ENCODE results near the gene FCHO2. TPM values are rescaled to one million over a fixed set of nuclear protein-coding genes. Genes with fewer than 3 reads are reported as not detected.
A peak's percentile ranks its signal among the peaks of the same experiment; 100 is the strongest.

Gene FCHO2
- total RNA-seq, 1 experiment from 2014 or later = 25.3 TPM

GRCh38 chr5:72954389-72954788 is 1.5 kb upstream of the FCHO2 start:
- Histone ChIP-seq H3K4me1 (ENCODE audit: control insufficient read depth, insufficient read depth, low read length) (peaks cover 30% of the 10 kb centered on the region), H3K27ac (ENCODE audit: low read length) (peak overlapping the region; percentile 93; the same call in 1 of the 2 replicates), H3K27me3 (ENCODE audit: control insufficient read depth, insufficient read depth, low read length) (no peaks in the 10 kb centered on the region), H3K36me3 (ENCODE audit: control insufficient read depth, insufficient read depth, low read length) (no peaks in the 10 kb centered on the region), H3K9me3 (ENCODE audit: control insufficient read depth, insufficient read depth, low read depth, low read length) (no peaks in the 10 kb centered on the region), H3K4me3 (ENCODE audit: low read depth in 2 of 2, low read length in 2 of 2) (peak overlapping the region in 1 of 2 experiments; percentile 71; a peak in 1 of 4 replicates)
- ChIA-PET POLR2A (no interaction called here), CTCF (no interaction called here)
- DNase-seq (ENCODE audit: low read depth, low spot score) = no peak
- ATAC-seq = no peak
- intact Hi-C loops (cut with micrococcal nuclease; ENCODE audit: unreplicated experiment) (no loop called here), in situ Hi-C loops (cut with HindIII; ENCODE audit: low pct_unique_long_range_greater_than_20kb, low sequenced_read_pairs) (no loop called here)
- TF ChIP-seq, protein P1, sequence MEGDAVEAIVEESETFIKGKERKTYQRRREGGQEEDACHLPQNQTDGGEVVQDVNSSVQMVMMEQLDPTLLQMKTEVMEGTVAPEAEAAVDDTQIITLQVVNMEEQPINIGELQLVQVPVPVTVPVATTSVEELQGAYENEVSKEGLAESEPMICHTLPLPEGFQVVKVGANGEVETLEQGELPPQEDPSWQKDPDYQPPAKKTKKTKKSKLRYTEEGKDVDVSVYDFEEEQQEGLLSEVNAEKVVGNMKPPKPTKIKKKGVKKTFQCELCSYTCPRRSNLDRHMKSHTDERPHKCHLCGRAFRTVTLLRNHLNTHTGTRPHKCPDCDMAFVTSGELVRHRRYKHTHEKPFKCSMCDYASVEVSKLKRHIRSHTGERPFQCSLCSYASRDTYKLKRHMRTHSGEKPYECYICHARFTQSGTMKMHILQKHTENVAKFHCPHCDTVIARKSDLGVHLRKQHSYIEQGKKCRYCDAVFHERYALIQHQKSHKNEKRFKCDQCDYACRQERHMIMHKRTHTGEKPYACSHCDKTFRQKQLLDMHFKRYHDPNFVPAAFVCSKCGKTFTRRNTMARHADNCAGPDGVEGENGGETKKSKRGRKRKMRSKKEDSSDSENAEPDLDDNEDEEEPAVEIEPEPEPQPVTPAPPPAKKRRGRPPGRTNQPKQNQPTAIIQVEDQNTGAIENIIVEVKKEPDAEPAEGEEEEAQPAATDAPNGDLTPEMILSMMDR (IDR thresholded peaks at IDR 0.05) = no peak
- TF ChIP-seq REST (IDR thresholded peaks at IDR 0.05; ENCODE audit: insufficient read depth in 1 of 2, low read depth in 2 of 2, low read length in 1 of 2) (no peak), TCF7L2 (IDR thresholded peaks at IDR 0.05; ENCODE audit: low read depth, low read length) (no peak), SIN3A (IDR thresholded peaks at IDR 0.05; ENCODE audit: borderline replicate concordance, insufficient read depth, low read depth, low read length) (no peak), POLR2AphosphoS5 (IDR thresholded peaks at IDR 0.05; ENCODE audit: low read depth, low read length) (no peak)
- BruUV-seq (replicated peaks) = no TSS peak

- intact Hi-C loops (cut with micrococcal nuclease; ENCODE audit: unreplicated experiment) = no loop called here
- Histone ChIP-seq H3K9me3 (ENCODE audit: control insufficient read depth, insufficient read depth, low read depth, low read length) (no peaks in the 10 kb centered on the region), H3K27ac (ENCODE audit: low read length) (peak overlapping the region; percentile 93), H3K4me1 (ENCODE audit: control insufficient read depth, insufficient read depth, low read length) (peaks cover 30% of the 10 kb centered on the region), H3K27me3 (ENCODE audit: control insufficient read depth, insufficient read depth, low read length) (no peaks in the 10 kb centered on the region), H3K36me3 (ENCODE audit: control insufficient read depth, insufficient read depth, low read length) (no peaks in the 10 kb centered on the region), H3K4me3 (ENCODE audit: low read depth in 2 of 2, low read length in 2 of 2) (peak overlapping the region; percentile 71 to 77)
- BruUV-seq (replicated peaks) = TSS peak; percentile 96
- DNase-seq (ENCODE audit: low read depth, low spot score) (no peak), ATAC-seq (peak; percentile 71)
- TF ChIP-seq POLR2AphosphoS5 (IDR thresholded peaks at IDR 0.05; ENCODE audit: low read depth, low read length) = no peak
- TF ChIP-seq SIN3A (IDR thresholded peaks at IDR 0.05; ENCODE audit: borderline replicate concordance, insufficient read depth, low read depth, low read length) = no peak
- TF ChIP-seq TCF7L2 (IDR thresholded peaks at IDR 0.05; ENCODE audit: low read depth, low read length) = no peak
- TF ChIP-seq, protein P1 (IDR thresholded peaks at IDR 0.05) = no peak
- TF ChIP-seq REST (IDR thresholded peaks at IDR 0.05; ENCODE audit: insufficient read depth in 1 of 2, low read depth in 2 of 2, low read length in 1 of 2) = no peak
- in situ Hi-C loops (cut with HindIII; ENCODE audit: low pct_unique_long_range_greater_than_20kb, low sequenced_read_pairs) = no loop called here
- ChIA-PET CTCF (interaction anchor here (0.7 to 1.0 kb wide), 2 partner anchors 13 to 261 kb away, joined by 3 to 4 read pairs; no protein-coding TSS in a partner anchor), POLR2A (interaction anchor here (0.5 to 0.6 kb wide), 2 partner anchors 70 to 1360 kb away, joined by 4 to 9 read pairs; no protein-coding TSS in a partner anchor)
These were observed 586 bp upstream of the FCHO2 start for GRCh38 chr5:72955143-72955767.

Data from Panc1 (cell line).